ENCODE data around the gene TECRL. TPM values are rescaled to one million over a fixed set of nuclear protein-coding genes. Genes with fewer than 3 reads are reported as not detected.

Gene TECRL
- not detected for total RNA-seq

- no peak for DNase-seq
- Mint-ChIP-seq H3K36me3 (ENCODE audit: insufficient read depth in 2 of 2) (no peaks in the 10 kb centered on the region), H3K9me3 (peaks cover 9 to 11% of the 10 kb centered on the region in 2 donors), H3K4me3 (no peak within 1 kb of the TSS), H3K27me3 (ENCODE audit: low read depth) (no peaks in the 10 kb centered on the region), H3K4me1 (ENCODE audit: low read depth) (no peaks in the 10 kb centered on the region), H3K27ac (no peak within 1 kb of the TSS)
- no peak for ATAC-seq (replicated peaks in 1 of 2)
Measured at GRCh38 chr4:64409300-64409699, at the start of gene TECRL. TECRL (minus strand) TSS chr4:64409450; CDS start chr4:64409351, 99 bp downstream.

- no peak for ATAC-seq (replicated peaks in 1 of 2)
- no peak overlapping the region for H3K27ac Mint-ChIP-seq
- H3K36me3 Mint-ChIP-seq (ENCODE audit: insufficient read depth in 2 of 2), result no peaks in the 10 kb centered on the region
Measured at GRCh38 chr4:64432674-64433073, 23.4 kb upstream of the TECRL start.

GRCh38 chr4:64430933-64431332 is 21.7 kb upstream of the TECRL start:
- H3K9me3 Mint-ChIP-seq, result peaks cover 10 to 17% of the 10 kb centered on the region in 2 donors
- DNase-seq (no peak), ATAC-seq (replicated peaks in 1 of 2) (no peak)
- H3K4me3 Mint-ChIP-seq, result no peak overlapping the region
- no peaks in the 10 kb centered on the region for H3K27me3 Mint-ChIP-seq (ENCODE audit: low read depth)
- H3K4me1 Mint-ChIP-seq (ENCODE audit: low read depth), result no peaks in the 10 kb centered on the region
- H3K36me3 Mint-ChIP-seq (ENCODE audit: insufficient read depth in 2 of 2), result no peaks in the 10 kb centered on the region
- no peak overlapping the region for H3K27ac Mint-ChIP-seq

More at GRCh38 chr4:64432674-64433073, 23.4 kb upstream of the TECRL start:
- Mint-ChIP-seq H3K9me3 (peaks cover 11 to 17% of the 10 kb centered on the region in 2 donors), H3K27me3 (ENCODE audit: low read depth) (no peaks in the 10 kb centered on the region), H3K4me1 (ENCODE audit: low read depth) (no peaks in the 10 kb centered on the region), H3K4me3 (no peak overlapping the region)
- no peak for DNase-seq

- Mint-ChIP-seq H3K27me3 (ENCODE audit: low read depth) (no peaks in the 10 kb centered on the region), H3K4me1 (ENCODE audit: low read depth) (no peaks in the 10 kb centered on the region), H3K36me3 (ENCODE audit: insufficient read depth in 2 of 2) (no peaks in the 10 kb centered on the region), H3K4me3 (no peak overlapping the region), H3K9me3 (peaks cover 0 to 3% of the 10 kb centered on the region in 2 donors), H3K27ac (no peak overlapping the region)
- DNase-seq, result no peak
- ATAC-seq (replicated peaks in 1 of 2), result no peak
Measured at GRCh38 chr4:64417974-64418373, 8.7 kb upstream of the TECRL start.

GRCh38 chr4:64407000-64407399 is 2.2 kb downstream of the TECRL start:
- DNase-seq (no peak), ATAC-seq (replicated peaks in 1 of 2) (no peak)
- Mint-ChIP-seq H3K9me3 (peaks cover 12 to 15% of the 10 kb centered on the region in 2 donors), H3K4me1 (ENCODE audit: low read depth) (no peaks in the 10 kb centered on the region), H3K36me3 (ENCODE audit: insufficient read depth in 2 of 2) (no peaks in the 10 kb centered on the region), H3K27ac (no peak overlapping the region), H3K4me3 (no peak overlapping the region), H3K27me3 (ENCODE audit: low read depth) (no peaks in the 10 kb centered on the region)

- no peaks in the 10 kb centered on the region for H3K4me1 Mint-ChIP-seq (ENCODE audit: low read depth)
- H3K4me3 Mint-ChIP-seq, result no peak overlapping the region
- no peak for ATAC-seq (replicated peaks in 1 of 2)
Measured at GRCh38 chr4:64405761-64406160, 3.5 kb downstream of the TECRL start.

GRCh38 chr4:64402684-64403083 is 6.6 kb downstream of the TECRL start:
- Mint-ChIP-seq H3K27ac (no peak overlapping the region), H3K9me3 (peaks cover 19 to 20% of the 10 kb centered on the region in 2 donors), H3K4me1 (ENCODE audit: low read depth) (no peaks in the 10 kb centered on the region), H3K4me3 (no peak overlapping the region), H3K27me3 (ENCODE audit: low read depth) (no peaks in the 10 kb centered on the region), H3K36me3 (ENCODE audit: insufficient read depth in 2 of 2) (no peaks in the 10 kb centered on the region)
- ATAC-seq (replicated peaks in 1 of 2) (no peak), DNase-seq (no peak)

More at GRCh38 chr4:64405761-64406160, 3.5 kb downstream of the TECRL start:
- no peaks in the 10 kb centered on the region for H3K36me3 Mint-ChIP-seq (ENCODE audit: insufficient read depth in 2 of 2)
- H3K27ac Mint-ChIP-seq, result no peak overlapping the region
- no peaks in the 10 kb centered on the region for H3K27me3 Mint-ChIP-seq (ENCODE audit: low read depth)
- no peak for DNase-seq
- peaks cover 12 to 14% of the 10 kb centered on the region in 2 donors for H3K9me3 Mint-ChIP-seq

- Mint-ChIP-seq H3K27ac (no peak overlapping the region), H3K27me3 (ENCODE audit: low read depth) (no peaks in the 10 kb centered on the region), H3K36me3 (ENCODE audit: insufficient read depth in 2 of 2) (no peaks in the 10 kb centered on the region), H3K4me1 (ENCODE audit: low read depth) (no peaks in the 10 kb centered on the region), H3K4me3 (no peak overlapping the region), H3K9me3 (peaks cover 12 to 16% of the 10 kb centered on the region in 2 donors)
- no peak for ATAC-seq (replicated peaks in 1 of 2)
- no peak for DNase-seq
Measured at GRCh38 chr4:64399313-64400109, 9.7 kb downstream of the TECRL start.

GRCh38 chr4:64394469-64394868 is 14.8 kb downstream of the TECRL start:
- DNase-seq (no peak), ATAC-seq (replicated peaks in 1 of 2) (no peak)
- H3K9me3 Mint-ChIP-seq, result peaks cover 7 to 11% of the 10 kb centered on the region in 2 donors
- no peak overlapping the region for H3K4me3 Mint-ChIP-seq
- no peaks in the 10 kb centered on the region for H3K27me3 Mint-ChIP-seq (ENCODE audit: low read depth)
- H3K27ac Mint-ChIP-seq, result no peak overlapping the region
- H3K4me1 Mint-ChIP-seq (ENCODE audit: low read depth), result no peaks in the 10 kb centered on the region
- H3K36me3 Mint-ChIP-seq (ENCODE audit: insufficient read depth in 2 of 2), result no peaks in the 10 kb centered on the region

GRCh38 chr4:64388252-64388651 is 21.0 kb downstream of the TECRL start:
- Mint-ChIP-seq H3K9me3 (peaks cover 1 to 9% of the 10 kb centered on the region in 2 donors), H3K4me3 (no peak overlapping the region), H3K27me3 (ENCODE audit: low read depth) (no peaks in the 10 kb centered on the region), H3K4me1 (ENCODE audit: low read depth) (no peaks in the 10 kb centered on the region), H3K36me3 (ENCODE audit: insufficient read depth in 2 of 2) (no peaks in the 10 kb centered on the region), H3K27ac (no peak overlapping the region)
- DNase-seq (no peak), ATAC-seq (replicated peaks in 1 of 2) (no peak)

GRCh38 chr4:64385220-64385619 is 24.0 kb downstream of the TECRL start:
- no peaks in the 10 kb centered on the region for H3K4me1 Mint-ChIP-seq (ENCODE audit: low read depth)
- no peaks in the 10 kb centered on the region for H3K27me3 Mint-ChIP-seq (ENCODE audit: low read depth)
- no peak overlapping the region for H3K4me3 Mint-ChIP-seq
- no peaks in the 10 kb centered on the region for H3K36me3 Mint-ChIP-seq (ENCODE audit: insufficient read depth in 2 of 2)
- no peak overlapping the region for H3K27ac Mint-ChIP-seq
- DNase-seq (no peak), ATAC-seq (replicated peaks in 1 of 2) (no peak)
- H3K9me3 Mint-ChIP-seq, result peaks cover 5 to 14% of the 10 kb centered on the region in 2 donors

GRCh38 chr4:64384237-64385203 is 24.7 kb downstream of the TECRL start:
- Mint-ChIP-seq H3K36me3 (ENCODE audit: insufficient read depth in 2 of 2) (no peaks in the 10 kb centered on the region), H3K27ac (no peak overlapping the region), H3K9me3 (peaks cover 6 to 14% of the 10 kb centered on the region in 2 donors), H3K27me3 (ENCODE audit: low read depth) (no peaks in the 10 kb centered on the region), H3K4me3 (no peak overlapping the region), H3K4me1 (ENCODE audit: low read depth) (no peaks in the 10 kb centered on the region)
- DNase-seq, result no peak
- no peak for ATAC-seq (replicated peaks in 1 of 2)

- Mint-ChIP-seq H3K27me3 (ENCODE audit: low read depth) (no peaks in the 10 kb centered on the region), H3K36me3 (ENCODE audit: insufficient read depth in 2 of 2) (peaks cover 0 to 1% of the 10 kb centered on the region in 2 donors), H3K9me3 (peaks cover 3 to 7% of the 10 kb centered on the region in 2 donors), H3K4me1 (ENCODE audit: low read depth) (no peaks in the 10 kb centered on the region), H3K27ac (no peak overlapping the region), H3K4me3 (no peak overlapping the region)
- no peak for ATAC-seq (replicated peaks in 1 of 2)
- DNase-seq, result no peak
Measured at GRCh38 chr4:64368741-64369140, 40.5 kb downstream of the TECRL start.

Measured in activated T-cell treated with anti-CD3 and anti-CD28 coated beads, Interleukin-2, amount 50 U/mL, for 72 hours (primary cell).